Activated CD4-positive, alpha-beta memory T cell treated with anti-CD3 and anti-CD28 coated beads for 36 hours (primary cell): ENCODE measurements around the gene MYO1G. TPM values are rescaled to one million over a fixed set of nuclear protein-coding genes. Genes with fewer than 3 reads are reported as not detected.

ENCODE experiments used
- CTCF ChIA-PET: fragments of 350-600 bp; sonication (Branson Sonifier 250); formaldehyde crosslinking; loops from one replicate; lab custom pipeline; 2021; ENCODE audit warnings: antibody characterized with exemption, inconsistent platforms; lab: Charles Lee
- POLR2A ChIA-PET: fragments of 350-600 bp; sonication (Branson Sonifier 250); formaldehyde crosslinking; loops from one replicate; lab custom pipeline; 2021; ENCODE audit warnings: antibody characterized with exemption; lab: Charles Lee
- DNase-seq: peaks from one replicate; pipeline ENCODE4 v3.0.0-alpha.2; 2020
- H3K27ac Mint-ChIP-seq: one replicate; pipeline ENCODE4 v1.8.0; 2021; ENCODE audit warnings: mixed read lengths
- H3K27me3 Mint-ChIP-seq: one replicate; pipeline ENCODE4 v1.8.0; 2021; ENCODE audit warnings: mixed read lengths
- H3K36me3 Mint-ChIP-seq: one replicate; pipeline ENCODE4 v1.8.0; 2021; ENCODE audit warnings: mixed read lengths
- H3K4me1 Mint-ChIP-seq: one replicate; pipeline ENCODE4 v1.8.0; 2021; ENCODE audit warnings: low read depth, mixed read lengths
- H3K4me3 Mint-ChIP-seq: one replicate; pipeline ENCODE4 v1.8.0; 2021; ENCODE audit warnings: mild to moderate bottlenecking, mixed read lengths
- H3K9me3 Mint-ChIP-seq: one replicate; pipeline ENCODE4 v1.8.0; 2021; ENCODE audit warnings: mixed read lengths
- intact Hi-C: fragments of 100-400 bp; cut with micrococcal nuclease; formaldehyde crosslinking; loops from one replicate; pipeline ENCODE4 v1.15.1; 2023
- total RNA-seq, 2 experiments: library from RNA; stranded (reverse); gene quantifications; one replicate each; pipeline ENCODE4 v1.2.3, GENCODE V29; 2021

The MYO1G gene
- total RNA-seq, 2 experiments from 2014 or later = 429 to 436 TPM

- peak overlapping the region; percentile 97 for H3K4me3 Mint-ChIP-seq
Measured at GRCh38 chr7:44979481-44980392, 922 bp upstream of the MYO1G start.

GRCh38 chr7:44977959-44978335 lies 868 bp downstream of the MYO1G start:
- H3K4me3 Mint-ChIP-seq = peak overlapping the region; percentile 97
- H3K9me3 Mint-ChIP-seq = no peaks in the 10 kb centered on the region
- ChIA-PET POLR2A (interaction anchor here (1.0 to 11.0 kb wide), 9 partner anchors 8 to 179 kb away, joined by 3 to 208 read pairs (median 8); partner anchors contain the start of genes CCM2 and TBRG4), CTCF (interaction anchor here (0.6 to 5.8 kb wide), 7 partner anchors 13 to 160 kb away, joined by 3 to 46 read pairs (median 3); partner anchors contain the start of gene CCM2)
- peak overlapping the region; percentile 100 for H3K27ac Mint-ChIP-seq
- intact Hi-C loops = loop anchor here (1.0 to 5.0 kb wide), 3 partner anchors 8 to 361 kb away; no protein-coding TSS in a partner anchor
- H3K36me3 Mint-ChIP-seq = peaks cover 78% of the 10 kb centered on the region
- H3K27me3 Mint-ChIP-seq = no peaks in the 10 kb centered on the region
- peaks cover 64% of the 10 kb centered on the region for H3K4me1 Mint-ChIP-seq
- no peak for DNase-seq

More at GRCh38 chr7:44979481-44980392, 922 bp upstream of the MYO1G start:
- Mint-ChIP-seq H3K9me3 (no peaks in the 10 kb centered on the region), H3K27ac (peak overlapping the region; percentile 100), H3K4me1 (peaks cover 73% of the 10 kb centered on the region), H3K36me3 (peaks cover 78% of the 10 kb centered on the region), H3K27me3 (no peaks in the 10 kb centered on the region)
- intact Hi-C loops = loop anchor here (1.0 to 5.0 kb wide), 10 partner anchors 20 to 362 kb away; partner anchors contain the start of genes H2AZ2, PPIA, PURB and TBRG4
- POLR2A ChIA-PET = interaction anchor here (1.0 to 11.0 kb wide), 19 partner anchors 7 to 341 kb away, joined by 3 to 208 read pairs (median 8); partner anchors contain the start of genes CCM2, H2AZ2, PURB and TBRG4
- CTCF ChIA-PET = interaction anchor here (1.2 to 5.8 kb wide), 4 partner anchors 10 to 156 kb away, joined by 4 to 46 read pairs (median 12); partner anchors contain the start of gene CCM2
- no peak for DNase-seq

GRCh38 chr7:44977304-44977958 lies 1.4 kb downstream of the MYO1G start:
- no peaks in the 10 kb centered on the region for H3K9me3 Mint-ChIP-seq
- intact Hi-C loops = loop anchor here (1.0 to 5.0 kb wide), 3 partner anchors 9 to 360 kb away; no protein-coding TSS in a partner anchor
- ChIA-PET CTCF (interaction anchor here (0.6 to 5.8 kb wide), 7 partner anchors 12 to 161 kb away, joined by 3 to 46 read pairs (median 3); partner anchors contain the start of gene CCM2), POLR2A (interaction anchor here (1.0 to 11.0 kb wide), 9 partner anchors 8 to 179 kb away, joined by 3 to 208 read pairs (median 7); partner anchors contain the start of genes CCM2 and TBRG4)
- peak overlapping the region; percentile 97 for H3K4me3 Mint-ChIP-seq
- peaks cover 60% of the 10 kb centered on the region for H3K4me1 Mint-ChIP-seq
- H3K27ac Mint-ChIP-seq = peak overlapping the region; percentile 100
- no peaks in the 10 kb centered on the region for H3K27me3 Mint-ChIP-seq
- DNase-seq = peak; percentile 94
- H3K36me3 Mint-ChIP-seq = peaks cover 77% of the 10 kb centered on the region

GRCh38 chr7:44976746-44977196 lies 2.0 kb downstream of the MYO1G start:
- CTCF ChIA-PET = interaction anchor here (5.3 kb wide), 1 partner anchor 159 kb away, joined by 112 read pairs; no protein-coding TSS in a partner anchor
- Mint-ChIP-seq H3K36me3 (peaks cover 77% of the 10 kb centered on the region), H3K27ac (peak overlapping the region; percentile 100), H3K4me1 (peaks cover 58% of the 10 kb centered on the region), H3K9me3 (no peaks in the 10 kb centered on the region), H3K27me3 (no peaks in the 10 kb centered on the region), H3K4me3 (peak overlapping the region; percentile 97)
- no peak for DNase-seq
- intact Hi-C loops = loop anchor here (1.0 to 5.0 kb wide), 3 partner anchors 10 to 359 kb away; no protein-coding TSS in a partner anchor
- POLR2A ChIA-PET = interaction anchor here (1.4 to 2.5 kb wide), 4 partner anchors 9 to 59 kb away, joined by 3 to 10 read pairs (median 8); no protein-coding TSS in a partner anchor

GRCh38 chr7:44976040-44976745 lies 2.6 kb downstream of the MYO1G start:
- Mint-ChIP-seq H3K27ac (peak overlapping the region; percentile 100), H3K27me3 (no peaks in the 10 kb centered on the region), H3K4me1 (peaks cover 54% of the 10 kb centered on the region), H3K4me3 (peak overlapping the region; percentile 97), H3K9me3 (no peaks in the 10 kb centered on the region), H3K36me3 (peaks cover 75% of the 10 kb centered on the region)
- DNase-seq = no peak
- ChIA-PET CTCF (interaction anchor here (5.3 kb wide), 1 partner anchor 160 kb away, joined by 112 read pairs; no protein-coding TSS in a partner anchor), POLR2A (interaction anchor here (1.4 to 2.5 kb wide), 4 partner anchors 9 to 60 kb away, joined by 3 to 10 read pairs (median 8); no protein-coding TSS in a partner anchor)
- intact Hi-C loops = loop anchor here (5.0 kb wide), 2 partner anchors 344 to 359 kb away; no protein-coding TSS in a partner anchor

- peaks cover 80% of the 10 kb centered on the region for H3K36me3 Mint-ChIP-seq
- POLR2A ChIA-PET = interaction anchor here (1.4 to 3.5 kb wide), 5 partner anchors 10 to 61 kb away, joined by 3 to 56 read pairs (median 9); no protein-coding TSS in a partner anchor
- no peak for DNase-seq
- H3K27me3 Mint-ChIP-seq = no peaks in the 10 kb centered on the region
- peaks cover 47% of the 10 kb centered on the region for H3K4me1 Mint-ChIP-seq
- peak overlapping the region; percentile 76 for H3K27ac Mint-ChIP-seq
- H3K4me3 Mint-ChIP-seq = peak overlapping the region; percentile 97
- CTCF ChIA-PET = interaction anchor here (2.6 to 5.3 kb wide), 4 partner anchors 27 to 161 kb away, joined by 18 to 112 read pairs (median 26); partner anchors contain the start of gene TBRG4
- intact Hi-C loops = loop anchor here (5.0 kb wide), 2 partner anchors 343 to 358 kb away; no protein-coding TSS in a partner anchor
- no peaks in the 10 kb centered on the region for H3K9me3 Mint-ChIP-seq
Measured at GRCh38 chr7:44975331-44976039, 3.3 kb downstream of the MYO1G start.

- Mint-ChIP-seq H3K36me3 (peaks cover 87% of the 10 kb centered on the region), H3K4me1 (peaks cover 38% of the 10 kb centered on the region), H3K4me3 (peak overlapping the region; percentile 52), H3K27ac (peak overlapping the region; percentile 76), H3K27me3 (no peaks in the 10 kb centered on the region), H3K9me3 (no peaks in the 10 kb centered on the region)
- ChIA-PET CTCF (interaction anchor here (0.7 to 5.3 kb wide), 12 partner anchors 9 to 176 kb away, joined by 3 to 112 read pairs (median 6); partner anchors contain the start of genes CCM2 and TBRG4), POLR2A (interaction anchor here (0.6 to 5.9 kb wide), 8 partner anchors 8 to 137 kb away, joined by 3 to 83 read pairs (median 6); partner anchors contain the start of genes MYO1G and TBRG4)
- intact Hi-C loops = no loop called here
- no peak for DNase-seq
Measured at GRCh38 chr7:44974549-44974948, 4.3 kb downstream of the MYO1G start.

GRCh38 chr7:44973610-44974401 lies 5.0 kb downstream of the MYO1G start:
- H3K27me3 Mint-ChIP-seq = no peaks in the 10 kb centered on the region
- no peak overlapping the region for H3K4me3 Mint-ChIP-seq
- H3K36me3 Mint-ChIP-seq = peaks cover 89% of the 10 kb centered on the region
- ChIA-PET POLR2A (interaction anchor here (0.6 to 5.9 kb wide), 15 partner anchors 9 to 169 kb away, joined by 3 to 83 read pairs (median 6); partner anchors contain the start of genes MYO1G and TBRG4), CTCF (interaction anchor here (0.6 to 5.3 kb wide), 32 partner anchors 9 to 238 kb away, joined by 3 to 112 read pairs (median 4); partner anchors contain the start of genes CCM2 and TBRG4)
- DNase-seq = peak; percentile 67
- peaks cover 33% of the 10 kb centered on the region for H3K4me1 Mint-ChIP-seq
- H3K9me3 Mint-ChIP-seq = no peaks in the 10 kb centered on the region
- intact Hi-C loops = no loop called here
- H3K27ac Mint-ChIP-seq = peak overlapping the region; percentile 76

- peak overlapping the region; percentile 76 for H3K27ac Mint-ChIP-seq
- no peak overlapping the region for H3K4me3 Mint-ChIP-seq
- no peaks in the 10 kb centered on the region for H3K27me3 Mint-ChIP-seq
- intact Hi-C loops = no loop called here
- peaks cover 37% of the 10 kb centered on the region for H3K4me1 Mint-ChIP-seq
- H3K9me3 Mint-ChIP-seq = no peaks in the 10 kb centered on the region
- CTCF ChIA-PET = interaction anchor here (0.6 to 5.3 kb wide), 14 partner anchors 8 to 165 kb away, joined by 3 to 112 read pairs (median 6); partner anchors contain the start of gene TBRG4
- POLR2A ChIA-PET = interaction anchor here (0.6 to 5.9 kb wide), 11 partner anchors 10 to 176 kb away, joined by 3 to 83 read pairs (median 6); partner anchors contain the start of genes CCM2, MYO1G and TBRG4
- DNase-seq = no peak
- peaks cover 87% of the 10 kb centered on the region for H3K36me3 Mint-ChIP-seq
Measured at GRCh38 chr7:44972562-44972961, 6.3 kb downstream of the MYO1G start.
